Measurements from ENCODE around the gene CCDC33. TPM values are rescaled to one million over a fixed set of nuclear protein-coding genes. Genes with fewer than 3 reads are reported as not detected.

CCDC33 gene
- total and polyA plus RNA-seq, 8 donors, result not detected

DNA sequence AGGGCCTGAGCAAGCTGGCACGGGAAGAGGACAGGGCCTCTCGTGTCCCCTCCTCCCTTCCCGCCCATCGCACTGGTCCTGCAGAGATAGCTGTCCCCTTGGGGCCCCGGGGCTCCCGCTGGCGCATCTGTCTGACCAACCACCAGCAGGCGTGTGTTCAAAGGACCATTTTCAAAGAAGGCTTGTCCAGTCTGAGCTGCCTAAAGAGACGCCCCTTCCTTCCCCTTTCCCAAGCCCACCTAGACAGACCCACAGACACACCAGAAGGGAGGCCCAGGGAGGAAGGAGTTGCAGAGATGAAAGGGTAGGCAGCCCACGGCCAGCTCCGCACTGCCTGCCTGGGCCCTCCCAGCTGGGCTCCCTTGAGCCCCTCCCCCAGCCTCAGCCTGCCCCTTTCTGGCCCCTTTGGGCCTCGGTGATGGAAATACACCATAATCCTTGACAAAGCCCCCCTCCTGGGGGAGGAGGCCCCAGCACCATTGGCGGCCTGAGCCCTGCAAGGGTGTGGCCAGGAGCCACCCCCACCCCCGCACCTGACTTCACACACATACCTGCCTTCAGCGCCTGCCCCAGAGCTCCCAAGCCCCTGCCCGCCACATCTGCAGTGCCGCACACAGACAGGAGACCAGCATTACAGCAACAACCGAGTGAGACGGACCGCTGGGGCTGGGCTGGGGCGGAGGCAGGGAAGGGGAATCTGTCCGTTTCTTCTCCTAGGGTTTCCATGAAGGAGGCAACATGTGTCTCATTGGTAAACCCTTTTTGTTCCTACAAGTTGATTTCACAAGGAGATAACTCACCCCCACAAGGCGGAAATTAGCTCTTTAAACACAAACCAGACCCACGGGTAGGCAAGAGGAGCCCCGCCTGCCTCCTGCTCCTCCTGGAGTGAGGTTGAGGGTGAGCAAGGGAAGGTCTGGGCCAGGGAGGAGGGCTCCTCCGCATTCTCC lies 33.4 kb upstream of the CCDC33 start, which contains the start of gene STRA6:
STRA6 (minus strand) TSS at position 336 of the 950 bp plus-strand sequence. CDS start 520 bp downstream, outside the sequence.
- no peaks in the 10 kb centered on the region for H3K27me3 ChIP-seq
- FAIRE-seq (no peak), ATAC-seq (no peak), DNase-seq (peak in 1 of 6 donors; percentile 50)
- H3K36me3 ChIP-seq, result no peaks in the 10 kb centered on the region
- intact Hi-C loops (cut with DNase I), result no loop called here
- TF ChIP-seq, protein P1, sequence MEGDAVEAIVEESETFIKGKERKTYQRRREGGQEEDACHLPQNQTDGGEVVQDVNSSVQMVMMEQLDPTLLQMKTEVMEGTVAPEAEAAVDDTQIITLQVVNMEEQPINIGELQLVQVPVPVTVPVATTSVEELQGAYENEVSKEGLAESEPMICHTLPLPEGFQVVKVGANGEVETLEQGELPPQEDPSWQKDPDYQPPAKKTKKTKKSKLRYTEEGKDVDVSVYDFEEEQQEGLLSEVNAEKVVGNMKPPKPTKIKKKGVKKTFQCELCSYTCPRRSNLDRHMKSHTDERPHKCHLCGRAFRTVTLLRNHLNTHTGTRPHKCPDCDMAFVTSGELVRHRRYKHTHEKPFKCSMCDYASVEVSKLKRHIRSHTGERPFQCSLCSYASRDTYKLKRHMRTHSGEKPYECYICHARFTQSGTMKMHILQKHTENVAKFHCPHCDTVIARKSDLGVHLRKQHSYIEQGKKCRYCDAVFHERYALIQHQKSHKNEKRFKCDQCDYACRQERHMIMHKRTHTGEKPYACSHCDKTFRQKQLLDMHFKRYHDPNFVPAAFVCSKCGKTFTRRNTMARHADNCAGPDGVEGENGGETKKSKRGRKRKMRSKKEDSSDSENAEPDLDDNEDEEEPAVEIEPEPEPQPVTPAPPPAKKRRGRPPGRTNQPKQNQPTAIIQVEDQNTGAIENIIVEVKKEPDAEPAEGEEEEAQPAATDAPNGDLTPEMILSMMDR (IDR thresholded peaks at IDR 0.05), result no peak
- H3K27ac ChIP-seq, result no peak within 1 kb of the TSS
- no peaks in the 10 kb centered on the region for H3K4me1 ChIP-seq
- no peaks in the 10 kb centered on the region for H3K9me3 ChIP-seq
- no peak within 1 kb of the TSS for H3K4me3 ChIP-seq
- WGBS, 2 donors, result 53 to 60% methylated on average over 22 to 26 of the region's 26 CpGs

DNA sequence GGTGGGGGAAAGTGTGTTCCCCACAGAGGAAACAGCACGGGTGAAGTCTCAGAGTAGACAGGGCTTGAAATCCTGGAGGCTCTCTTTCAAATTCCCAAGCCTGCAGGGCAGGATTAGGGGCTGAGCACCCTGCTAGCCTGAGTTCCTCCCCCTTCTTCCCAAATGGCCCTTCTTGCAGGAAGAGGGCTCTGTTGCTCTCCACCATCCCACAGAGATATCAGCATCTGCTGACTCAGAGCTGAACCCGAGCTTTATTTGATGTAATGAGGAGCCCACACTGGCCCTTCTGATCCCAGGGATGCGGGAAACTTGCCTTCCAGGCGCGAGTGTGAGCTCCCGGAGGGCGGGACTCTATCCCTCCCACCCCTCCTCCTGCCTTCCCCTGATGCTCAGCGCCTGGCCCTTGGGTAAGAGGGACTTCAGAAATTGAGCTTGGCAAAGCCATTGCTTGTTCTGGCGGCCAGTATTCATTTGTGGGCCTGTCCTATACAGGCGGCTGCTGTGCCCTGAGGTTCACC lies 32.2 kb upstream of the CCDC33 start:
- ATAC-seq, result peak in 3 of 4 donors; percentile 12 to 38 (median 30)
- intact Hi-C loops (cut with DNase I), result no loop called here
- H3K27ac ChIP-seq, result no peak overlapping the region
- DNase-seq, result peak in 1 of 6 donors; percentile 16
- H3K36me3 ChIP-seq, result no peaks in the 10 kb centered on the region
- TF ChIP-seq, protein P1 (IDR thresholded peaks at IDR 0.05), result no peak
- no peaks in the 10 kb centered on the region for H3K4me1 ChIP-seq
- no peaks in the 10 kb centered on the region for H3K9me3 ChIP-seq
- 75 to 82% methylated on average over 10 of the region's 10 CpGs for WGBS, 2 donors
- no peak overlapping the region for H3K4me3 ChIP-seq
- FAIRE-seq, result no peak
- no peaks in the 10 kb centered on the region for H3K27me3 ChIP-seq

DNA sequence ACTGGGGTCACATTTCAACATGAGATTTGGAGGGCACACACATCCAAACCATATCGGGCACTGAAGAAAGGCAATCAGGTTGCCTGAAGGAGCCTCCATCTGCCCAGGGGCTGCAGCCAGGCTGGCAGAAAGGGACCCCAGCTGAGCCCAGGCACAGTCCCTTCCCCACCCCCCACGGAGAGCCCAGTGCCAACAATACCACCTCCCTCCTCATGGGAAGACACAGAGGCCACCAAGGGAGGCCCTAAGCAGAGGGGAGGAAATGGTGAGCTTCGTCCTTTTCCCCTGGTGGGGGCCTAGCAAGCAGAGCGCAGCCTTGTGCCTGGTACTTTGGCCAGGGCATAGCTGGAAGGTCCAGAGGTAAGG lies 30.6 kb upstream of the CCDC33 start:
- FAIRE-seq, result no peak
- WGBS, 2 donors, result 75 to 93% methylated on average over 4 of the region's 4 CpGs
- Histone ChIP-seq H3K4me3 (no peak overlapping the region), H3K36me3 (no peaks in the 10 kb centered on the region), H3K9me3 (no peaks in the 10 kb centered on the region), H3K4me1 (no peaks in the 10 kb centered on the region), H3K27me3 (no peaks in the 10 kb centered on the region), H3K27ac (no peak overlapping the region)
- ATAC-seq, result no peak
- TF ChIP-seq, protein P1 (IDR thresholded peaks at IDR 0.05), result no peak
- intact Hi-C loops (cut with DNase I), result no loop called here
- DNase-seq, result peak in 1 of 6 donors; percentile 29

DNA sequence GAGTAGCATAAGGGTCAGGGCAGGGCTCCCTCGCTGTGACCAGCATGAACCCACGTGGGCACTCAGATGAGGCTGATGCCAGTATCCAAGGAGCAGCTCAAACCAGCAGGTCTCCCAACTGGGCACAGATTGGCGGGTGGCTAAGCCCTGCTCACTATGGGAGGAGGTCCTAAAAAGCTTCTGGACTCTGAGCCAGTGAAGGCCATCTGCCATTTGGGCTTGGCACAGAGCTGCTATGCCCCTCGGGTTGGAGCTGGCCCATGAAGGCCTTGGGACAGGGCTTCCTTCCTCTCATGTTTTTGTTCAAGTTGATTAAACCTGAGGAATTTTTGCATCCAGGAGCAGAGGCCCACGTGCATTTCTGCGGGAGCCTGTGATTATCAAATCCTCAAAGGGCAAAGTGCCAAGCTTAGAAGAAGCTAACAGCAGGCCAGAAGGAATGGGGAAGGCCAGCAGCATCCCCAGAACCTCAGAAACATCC lies 29.3 kb upstream of the CCDC33 start:
- Histone ChIP-seq H3K4me1 (no peaks in the 10 kb centered on the region), H3K36me3 (no peaks in the 10 kb centered on the region), H3K4me3 (no peak overlapping the region), H3K27me3 (no peaks in the 10 kb centered on the region), H3K9me3 (no peaks in the 10 kb centered on the region), H3K27ac (no peak overlapping the region)
- TF ChIP-seq, protein P1 (IDR thresholded peaks at IDR 0.05), result no peak
- DNase-seq (peak in 1 of 6 donors; percentile 22), FAIRE-seq (no peak), ATAC-seq (no peak)
- WGBS, 2 donors, result 50 to 61% methylated on average over 6 of the region's 6 CpGs
- intact Hi-C loops (cut with DNase I), result no loop called here
